Measurements from ENCODE around the gene TPPP.

The TPPP gene

DNA sequence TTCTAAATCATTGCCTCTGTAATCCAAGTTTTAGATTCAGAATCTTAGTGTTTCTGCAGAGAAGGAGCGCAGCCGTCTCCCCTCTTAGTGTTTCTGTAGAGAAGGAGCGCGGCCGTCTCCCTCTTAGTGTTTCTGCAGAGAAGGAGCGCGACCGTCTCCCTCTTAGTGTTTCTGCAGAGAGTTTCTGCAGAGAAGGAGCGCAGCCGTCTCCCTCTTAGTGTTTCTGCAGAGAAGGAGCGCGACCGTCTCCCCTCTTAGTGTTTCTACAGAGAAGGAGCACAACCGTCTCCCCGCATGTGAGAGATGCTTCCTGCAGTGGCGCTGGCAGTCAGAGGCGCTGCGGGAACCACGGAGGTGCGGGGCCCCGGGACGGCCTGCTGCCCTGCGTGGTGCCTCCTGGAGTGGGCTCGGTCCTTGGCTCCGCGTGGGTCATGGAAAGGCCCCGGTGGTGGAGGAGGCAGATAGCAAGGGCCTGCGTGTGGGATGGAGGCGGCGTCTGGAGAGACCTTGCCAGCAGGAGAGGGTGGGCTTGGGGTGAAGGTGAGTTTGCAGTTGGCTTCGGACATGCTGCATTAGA is 70.1 kb downstream of the TPPP start:
- H3K27ac ChIP-seq (ENCODE audit: low read length) = no peak overlapping the region
- no peaks in the 10 kb centered on the region for H3K27me3 ChIP-seq (ENCODE audit: control insufficient read depth, insufficient read depth, low read length)
- H3K4me3 ChIP-seq (ENCODE audit: low read length) = no peak overlapping the region
- H3K9me3 ChIP-seq (ENCODE audit: control insufficient read depth, insufficient read depth, low read length) = no peaks in the 10 kb centered on the region
- peaks cover 31% of the 10 kb centered on the region for H3K36me3 ChIP-seq (ENCODE audit: control insufficient read depth, insufficient read depth, low read length)
- no peaks in the 10 kb centered on the region for H3K4me1 ChIP-seq (ENCODE audit: control insufficient read depth, insufficient read depth, low read length)
- DNase-seq (ENCODE audit: low read depth, low spot score) = no peak
- WGBS (ENCODE audit: insufficient coverage, insufficient read length) = no CpG with 5 or more reads among the region's 31 CpGs

DNA sequence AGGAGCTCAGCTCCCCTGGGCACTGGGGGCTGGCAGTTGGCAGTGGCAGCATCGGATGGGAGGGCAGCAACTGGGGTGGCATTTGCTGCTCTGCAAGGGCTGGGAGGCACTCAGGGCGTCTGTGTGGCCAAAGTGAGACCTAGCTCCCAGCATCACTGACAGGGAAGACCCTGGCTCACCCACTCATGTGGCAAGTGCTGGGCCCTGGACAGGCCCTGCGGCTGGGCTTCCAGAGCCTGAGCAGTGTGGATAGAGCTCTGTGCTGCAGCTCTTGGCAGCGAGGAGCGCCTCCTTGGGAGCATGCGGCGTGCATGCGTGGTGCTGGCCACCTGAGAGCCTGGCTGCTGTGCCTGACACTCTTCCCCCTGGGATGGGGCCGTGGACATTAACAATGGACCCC is 70.8 kb downstream of the TPPP start:
- Histone ChIP-seq H3K27ac (ENCODE audit: low read length) (no peak overlapping the region), H3K36me3 (ENCODE audit: control insufficient read depth, insufficient read depth, low read length) (peaks cover 28% of the 10 kb centered on the region), H3K9me3 (ENCODE audit: control insufficient read depth, insufficient read depth, low read length) (no peaks in the 10 kb centered on the region), H3K4me1 (ENCODE audit: control insufficient read depth, insufficient read depth, low read length) (no peaks in the 10 kb centered on the region), H3K4me3 (ENCODE audit: low read length) (no peak overlapping the region), H3K27me3 (ENCODE audit: control insufficient read depth, insufficient read depth, low read length) (no peaks in the 10 kb centered on the region)
- WGBS (ENCODE audit: insufficient coverage, insufficient read length) = no CpG with 5 or more reads among the region's 9 CpGs
- no peak for DNase-seq (ENCODE audit: low read depth, low spot score)

DNA sequence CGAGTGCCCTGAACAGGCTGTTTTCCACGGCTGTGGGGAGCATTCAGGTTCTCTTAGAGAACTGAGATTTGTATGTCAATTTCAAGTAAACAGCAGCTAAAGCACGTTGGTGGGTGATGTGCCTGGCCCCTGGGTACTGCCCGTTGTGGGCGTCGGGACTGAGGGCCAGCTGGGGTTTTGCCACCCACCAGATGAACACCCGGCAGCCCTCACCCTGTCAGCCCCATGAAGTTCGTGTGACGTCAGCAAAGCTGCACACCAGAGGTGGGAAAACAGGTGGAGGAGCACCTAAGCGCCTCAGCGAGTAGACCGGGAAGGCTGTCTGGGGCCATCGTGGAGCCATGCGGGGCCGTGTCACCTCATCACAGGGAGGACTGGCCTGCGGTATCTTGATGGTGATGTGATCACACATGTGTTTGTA is 71.8 kb downstream of the TPPP start:
- no peak for DNase-seq (ENCODE audit: low read depth, low spot score)
- WGBS (ENCODE audit: insufficient coverage, insufficient read length) = no CpG with 5 or more reads among the region's 16 CpGs
- H3K36me3 ChIP-seq (ENCODE audit: control insufficient read depth, insufficient read depth, low read length) = peaks cover 28% of the 10 kb centered on the region
- no peaks in the 10 kb centered on the region for H3K4me1 ChIP-seq (ENCODE audit: control insufficient read depth, insufficient read depth, low read length)
- no peak overlapping the region for H3K27ac ChIP-seq (ENCODE audit: low read length)
- H3K9me3 ChIP-seq (ENCODE audit: control insufficient read depth, insufficient read depth, low read length) = no peaks in the 10 kb centered on the region
- H3K4me3 ChIP-seq (ENCODE audit: low read length) = no peak overlapping the region
- no peaks in the 10 kb centered on the region for H3K27me3 ChIP-seq (ENCODE audit: control insufficient read depth, insufficient read depth, low read length)

DNA sequence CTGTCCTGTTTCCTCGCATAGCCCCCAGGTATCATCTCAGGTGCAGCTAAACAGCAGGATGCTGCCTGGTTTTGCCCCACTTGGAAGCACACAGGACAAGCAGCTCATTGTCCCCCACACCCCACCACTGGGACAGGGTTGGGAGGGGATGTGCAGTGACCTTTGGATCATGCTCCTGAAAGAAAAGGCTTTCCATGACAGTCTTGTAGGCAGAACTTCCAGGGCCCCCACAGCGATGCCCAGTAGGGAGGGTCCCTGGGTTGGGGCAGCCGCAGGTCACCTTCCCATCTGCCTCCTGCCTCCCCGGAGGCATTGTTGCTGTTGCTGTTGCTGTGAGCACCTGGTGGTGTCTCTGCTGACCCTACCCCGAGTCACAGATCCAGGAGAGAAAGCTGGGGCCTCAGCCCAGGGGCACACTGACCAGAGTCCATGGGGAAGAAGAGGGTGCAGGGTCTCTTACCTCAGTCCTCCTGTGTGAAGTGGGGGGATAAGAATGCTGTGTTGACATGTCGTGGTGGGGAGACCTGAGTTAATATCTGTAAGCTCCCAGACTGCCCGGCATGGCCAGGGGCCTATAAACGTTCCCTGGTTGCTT is 72.5 kb downstream of the TPPP start:
- Histone ChIP-seq H3K36me3 (ENCODE audit: control insufficient read depth, insufficient read depth, low read length) (peaks cover 28% of the 10 kb centered on the region), H3K4me1 (ENCODE audit: control insufficient read depth, insufficient read depth, low read length) (no peaks in the 10 kb centered on the region), H3K9me3 (ENCODE audit: control insufficient read depth, insufficient read depth, low read length) (no peaks in the 10 kb centered on the region), H3K4me3 (ENCODE audit: low read length) (no peak overlapping the region), H3K27ac (ENCODE audit: low read length) (no peak overlapping the region), H3K27me3 (ENCODE audit: control insufficient read depth, insufficient read depth, low read length) (no peaks in the 10 kb centered on the region)
- WGBS (ENCODE audit: insufficient coverage, insufficient read length) = no CpG with 5 or more reads among the region's 8 CpGs
- DNase-seq (ENCODE audit: low read depth, low spot score) = no peak

DNA sequence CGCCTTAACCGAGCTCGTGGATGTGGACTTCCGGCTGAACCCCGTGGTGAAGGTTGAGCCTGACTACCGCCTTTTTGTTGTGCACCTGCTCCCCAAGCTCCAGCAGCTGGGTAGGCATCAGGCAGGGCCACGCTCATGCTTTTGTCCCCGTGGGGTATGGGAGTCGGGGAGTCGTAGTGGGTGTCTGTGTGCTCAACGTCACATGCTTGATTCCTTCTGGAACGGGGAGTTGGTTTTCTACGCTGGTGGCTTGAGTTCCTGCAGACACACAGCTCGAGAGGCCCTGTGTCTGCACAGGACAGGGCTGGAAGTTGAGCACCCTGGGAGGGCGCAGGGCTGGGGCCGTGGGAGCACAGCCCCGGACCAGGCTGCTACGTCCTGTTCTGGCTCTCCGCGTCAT is 73.0 kb downstream of the TPPP start:
- H3K36me3 ChIP-seq (ENCODE audit: control insufficient read depth, insufficient read depth, low read length) = peaks cover 26% of the 10 kb centered on the region
- no CpG with 5 or more reads among the region's 20 CpGs for WGBS (ENCODE audit: insufficient coverage, insufficient read length)

DNA sequence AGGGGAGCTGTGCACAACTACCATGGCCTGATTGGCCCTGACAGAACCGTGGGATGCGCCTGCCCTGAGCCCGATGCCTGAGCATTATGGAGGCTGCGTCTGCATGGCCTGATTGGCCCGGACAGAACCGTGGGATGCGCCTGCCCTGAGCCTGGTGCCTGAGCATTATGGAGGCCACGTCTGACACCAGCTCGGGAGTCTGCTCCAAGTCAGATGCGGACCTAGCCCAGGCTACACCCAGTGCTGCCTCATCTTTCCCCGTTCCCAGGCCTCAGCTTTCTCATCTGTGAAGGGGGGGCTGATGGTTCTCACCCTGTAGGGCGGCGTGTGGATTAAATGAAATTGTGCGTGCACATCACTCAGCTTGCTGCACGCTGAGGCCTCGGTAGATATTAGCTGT is 73.7 kb downstream of the TPPP start:
- no peak overlapping the region for H3K27ac ChIP-seq (ENCODE audit: low read length)
- H3K4me3 ChIP-seq (ENCODE audit: low read length) = no peak overlapping the region
- no peaks in the 10 kb centered on the region for H3K27me3 ChIP-seq (ENCODE audit: control insufficient read depth, insufficient read depth, low read length)
- no CpG with 5 or more reads among the region's 16 CpGs for WGBS (ENCODE audit: insufficient coverage, insufficient read length)
- H3K4me1 ChIP-seq (ENCODE audit: control insufficient read depth, insufficient read depth, low read length) = no peaks in the 10 kb centered on the region
- no peaks in the 10 kb centered on the region for H3K9me3 ChIP-seq (ENCODE audit: control insufficient read depth, insufficient read depth, low read length)
- peaks cover 20% of the 10 kb centered on the region for H3K36me3 ChIP-seq (ENCODE audit: control insufficient read depth, insufficient read depth, low read length)
- DNase-seq (ENCODE audit: low read depth, low spot score) = no peak

More for the DNA sequence above, 73.0 kb downstream of the TPPP start:
- H3K4me3 ChIP-seq (ENCODE audit: low read length) = no peak overlapping the region
- no peak overlapping the region for H3K27ac ChIP-seq (ENCODE audit: low read length)
- no peak for DNase-seq (ENCODE audit: low read depth, low spot score)
- H3K4me1 ChIP-seq (ENCODE audit: control insufficient read depth, insufficient read depth, low read length) = no peaks in the 10 kb centered on the region
- H3K9me3 ChIP-seq (ENCODE audit: control insufficient read depth, insufficient read depth, low read length) = no peaks in the 10 kb centered on the region
- no peaks in the 10 kb centered on the region for H3K27me3 ChIP-seq (ENCODE audit: control insufficient read depth, insufficient read depth, low read length)

DNA sequence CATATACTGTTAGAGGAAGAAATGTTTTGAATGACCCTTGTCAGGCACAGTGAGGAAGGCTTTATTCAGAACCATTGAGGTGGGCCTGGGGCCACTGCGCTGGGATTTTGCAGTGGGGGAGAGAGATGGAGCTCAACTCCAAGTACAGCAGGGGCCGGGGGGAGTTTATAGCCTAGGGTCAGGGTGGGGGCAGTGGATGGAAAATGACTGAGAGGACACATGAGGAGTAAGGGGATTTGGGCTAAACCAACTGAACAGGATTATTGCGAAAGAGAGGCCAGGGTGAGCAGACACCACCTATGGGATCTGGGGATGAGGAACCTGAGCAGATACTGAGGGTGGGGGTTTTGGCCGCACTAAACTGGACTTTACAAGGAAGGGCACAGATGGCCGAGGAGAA is 74.7 kb downstream of the TPPP start:
- H3K9me3 ChIP-seq (ENCODE audit: control insufficient read depth, insufficient read depth, low read length) = no peaks in the 10 kb centered on the region
- peaks cover 19% of the 10 kb centered on the region for H3K36me3 ChIP-seq (ENCODE audit: control insufficient read depth, insufficient read depth, low read length)
- no peak overlapping the region for H3K27ac ChIP-seq (ENCODE audit: low read length)
- H3K4me3 ChIP-seq (ENCODE audit: low read length) = no peak overlapping the region
- DNase-seq (ENCODE audit: low read depth, low spot score) = no peak
- WGBS (ENCODE audit: insufficient coverage, insufficient read length) = no CpG with 5 or more reads among the region's 5 CpGs
- H3K4me1 ChIP-seq (ENCODE audit: control insufficient read depth, insufficient read depth, low read length) = no peaks in the 10 kb centered on the region
- no peaks in the 10 kb centered on the region for H3K27me3 ChIP-seq (ENCODE audit: control insufficient read depth, insufficient read depth, low read length)

DNA sequence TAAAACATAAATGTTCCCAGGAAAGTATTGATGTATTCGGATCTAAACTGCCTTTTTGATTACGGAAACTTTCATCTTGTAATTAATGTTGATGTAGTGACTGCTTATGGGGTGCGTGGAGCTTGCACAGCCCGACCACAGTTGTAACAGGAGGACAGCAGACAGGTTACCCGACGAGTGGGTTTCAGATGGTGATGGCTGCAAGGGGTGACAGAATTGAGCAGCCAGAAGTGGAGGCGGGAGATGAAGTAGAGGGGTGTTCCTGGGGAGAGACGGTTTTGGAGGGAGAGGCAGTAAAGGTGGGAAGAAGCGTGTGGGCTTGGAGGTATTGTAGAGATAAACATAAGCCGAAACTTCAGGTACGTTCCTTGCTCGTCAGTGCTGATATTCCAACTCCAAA is 75.3 kb downstream of the TPPP start:
- WGBS (ENCODE audit: insufficient coverage, insufficient read length) = no CpG with 5 or more reads among the region's 12 CpGs
- Histone ChIP-seq H3K27me3 (ENCODE audit: control insufficient read depth, insufficient read depth, low read length) (no peaks in the 10 kb centered on the region), H3K9me3 (ENCODE audit: control insufficient read depth, insufficient read depth, low read length) (no peaks in the 10 kb centered on the region), H3K27ac (ENCODE audit: low read length) (no peak overlapping the region), H3K4me3 (ENCODE audit: low read length) (no peak overlapping the region), H3K4me1 (ENCODE audit: control insufficient read depth, insufficient read depth, low read length) (no peaks in the 10 kb centered on the region), H3K36me3 (ENCODE audit: control insufficient read depth, insufficient read depth, low read length) (peaks cover 19% of the 10 kb centered on the region)
- no peak for DNase-seq (ENCODE audit: low read depth, low spot score)

DNA sequence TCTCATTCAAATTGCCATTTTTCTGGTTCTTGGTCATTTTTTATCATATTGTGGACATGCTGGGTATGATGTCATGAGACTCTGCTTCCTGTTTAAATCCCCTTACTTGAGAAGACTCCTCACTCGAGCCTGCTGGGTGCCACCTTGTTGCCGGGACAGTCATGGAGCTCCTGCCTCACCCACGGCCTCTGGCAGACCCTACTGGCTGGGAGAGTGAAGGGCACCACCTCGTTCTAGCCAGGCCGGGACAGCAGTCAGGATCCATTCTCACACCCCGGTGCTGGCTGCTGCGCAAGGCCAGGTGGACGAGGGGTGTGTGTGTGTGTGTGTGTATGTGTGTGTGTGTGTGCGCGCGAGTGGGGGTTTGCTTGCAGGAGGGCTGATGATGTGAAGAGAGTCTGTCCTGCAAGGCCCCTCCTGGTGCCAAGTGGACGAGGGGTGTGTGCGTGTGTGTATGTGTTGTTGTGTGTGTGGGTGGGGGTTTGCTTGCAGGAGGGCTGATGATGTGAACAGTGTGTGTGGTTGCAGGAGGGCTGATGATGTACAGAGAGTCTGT is 76.6 kb downstream of the TPPP start:
- no peaks in the 10 kb centered on the region for H3K4me1 ChIP-seq (ENCODE audit: control insufficient read depth, insufficient read depth, low read length)
- H3K36me3 ChIP-seq (ENCODE audit: control insufficient read depth, insufficient read depth, low read length) = peaks cover 15% of the 10 kb centered on the region
- no peaks in the 10 kb centered on the region for H3K9me3 ChIP-seq (ENCODE audit: control insufficient read depth, insufficient read depth, low read length)
- no peak overlapping the region for H3K27ac ChIP-seq (ENCODE audit: low read length)
- H3K4me3 ChIP-seq (ENCODE audit: low read length) = no peak overlapping the region
- H3K27me3 ChIP-seq (ENCODE audit: control insufficient read depth, insufficient read depth, low read length) = no peaks in the 10 kb centered on the region
- no peak for DNase-seq (ENCODE audit: low read depth, low spot score)
- 100% methylated on average over 1 of the region's 13 CpGs for WGBS (ENCODE audit: insufficient coverage, insufficient read length)

DNA sequence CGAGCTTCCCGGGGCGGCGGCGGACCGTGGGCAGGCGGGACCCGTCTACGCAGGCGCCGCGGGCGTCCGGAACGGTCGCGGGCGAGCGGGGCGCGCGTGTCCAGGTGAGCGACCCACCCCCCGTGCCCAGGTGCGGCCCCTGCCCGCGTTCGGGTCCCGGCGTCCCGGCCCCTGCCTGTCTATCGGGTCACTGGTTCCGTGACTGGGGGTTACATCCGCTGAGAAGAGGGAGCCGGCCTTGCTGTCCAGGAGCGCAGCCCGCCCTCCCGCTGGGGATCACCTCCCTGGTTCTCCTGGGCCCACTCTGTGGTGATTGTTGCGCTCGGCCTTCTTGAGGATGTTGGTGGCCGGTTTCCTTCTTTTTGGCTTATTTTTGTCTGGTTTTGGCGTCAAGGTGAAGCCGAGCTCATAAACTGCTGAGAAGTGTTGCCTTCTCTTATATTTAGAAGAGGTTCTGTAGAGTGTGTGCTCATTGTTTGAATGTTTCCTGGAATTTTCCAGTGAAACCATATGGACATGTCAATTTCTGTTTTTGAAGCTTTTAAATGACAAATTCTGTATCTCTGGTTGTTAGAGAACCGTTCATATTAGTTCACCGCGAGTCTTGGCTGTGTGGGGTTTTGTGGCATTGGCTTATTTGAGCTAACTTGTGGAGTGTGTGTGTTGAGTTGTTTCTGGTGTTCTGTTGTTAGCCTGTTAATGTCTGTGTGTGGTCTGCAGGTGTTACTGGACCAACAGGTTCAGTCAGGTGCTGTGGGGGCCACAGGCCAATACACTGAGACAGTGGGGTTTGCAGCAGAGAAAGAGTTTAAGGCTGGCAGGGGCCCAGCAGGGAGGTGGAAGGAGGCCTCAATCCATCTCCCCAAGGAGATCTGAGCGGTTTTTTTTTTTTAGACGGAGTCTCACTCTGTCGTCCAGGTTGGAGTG is 80.4 kb downstream of the TPPP start:
- Histone ChIP-seq H3K27ac (ENCODE audit: low read length) (no peak overlapping the region), H3K4me3 (ENCODE audit: low read length) (peak overlapping the region; percentile 98), H3K9me3 (ENCODE audit: control insufficient read depth, insufficient read depth, low read length) (no peaks in the 10 kb centered on the region), H3K4me1 (ENCODE audit: control insufficient read depth, insufficient read depth, low read length) (no peaks in the 10 kb centered on the region), H3K27me3 (ENCODE audit: control insufficient read depth, insufficient read depth, low read length) (no peaks in the 10 kb centered on the region), H3K36me3 (ENCODE audit: control insufficient read depth, insufficient read depth, low read length) (no peaks in the 10 kb centered on the region)
- no CpG with 5 or more reads among the region's 49 CpGs for WGBS (ENCODE audit: insufficient coverage, insufficient read length)
- no peak for DNase-seq (ENCODE audit: low read depth, low spot score)
